ENCODE measurements around the gene CD79B. TPM values are rescaled to one million over a fixed set of nuclear protein-coding genes. Genes with fewer than 3 reads are reported as not detected.
"Not testable (repeated sequence)": the region's sequence is repeated elsewhere in the genome, so short reads cannot be mapped to it uniquely, and the experiment has no call there.

CD79B gene
- polyA plus RNA-seq, 1 donor from 2014 or later: 1,452 TPM

- H3K27ac Mint-ChIP-seq: no peak overlapping the region
- peaks cover 1% of the 10 kb centered on the region for H3K36me3 Mint-ChIP-seq
- peaks cover 23 to 41% (median 37%) of the 10 kb centered on the region in 3 donors for H3K4me1 Mint-ChIP-seq
Observed at GRCh38 chr17:63917646-63918045, 14.5 kb downstream of the CD79B start.

GRCh38 chr17:63917206-63917605, 14.9 kb downstream of the CD79B start:
- H3K36me3 Mint-ChIP-seq, H3K4me3 Mint-ChIP-seq, H3K27ac Mint-ChIP-seq, H3K9me3 Mint-ChIP-seq, H3K27me3 Mint-ChIP-seq: not testable (repeated sequence)
- peaks cover 19 to 38% (median 34%) of the 10 kb centered on the region in 3 donors for H3K4me1 Mint-ChIP-seq

More at GRCh38 chr17:63917646-63918045, 14.5 kb downstream of the CD79B start:
- Mint-ChIP-seq H3K9me3 (no peaks in the 10 kb centered on the region), H3K27me3 (peaks cover 6% of the 10 kb centered on the region), H3K4me3 (no peak overlapping the region)

GRCh38 chr17:63916566-63917185, 15.5 kb downstream of the CD79B start:
- Mint-ChIP-seq H3K27me3 (peaks cover 6% of the 10 kb centered on the region), H3K4me1 (peaks cover 16 to 39% (median 31%) of the 10 kb centered on the region in 3 donors), H3K36me3 (peaks cover 1% of the 10 kb centered on the region), H3K4me3 (no peak overlapping the region), H3K27ac (no peak overlapping the region), H3K9me3 (no peaks in the 10 kb centered on the region)

- Mint-ChIP-seq H3K4me1 (peaks cover 16 to 37% (median 26%) of the 10 kb centered on the region in 3 donors), H3K4me3 (peak overlapping the region in 3 of 4 donors; percentile 8 to 65 (median 58)), H3K27ac (peak overlapping the region; percentile 1 to 59 (median 21))
- not testable (repeated sequence) for H3K9me3 Mint-ChIP-seq, H3K27me3 Mint-ChIP-seq, H3K36me3 Mint-ChIP-seq
Observed at GRCh38 chr17:63915753-63916152, 16.4 kb downstream of the CD79B start.

- Mint-ChIP-seq H3K4me3 (no peak overlapping the region), H3K9me3 (no peaks in the 10 kb centered on the region), H3K27me3 (peaks cover 8% of the 10 kb centered on the region), H3K36me3 (peaks cover 1% of the 10 kb centered on the region), H3K27ac (no peak overlapping the region), H3K4me1 (peaks cover 16 to 29% (median 18%) of the 10 kb centered on the region in 3 donors)
Observed at GRCh38 chr17:63914471-63914870, 17.7 kb downstream of the CD79B start.

GRCh38 chr17:63911657-63912100, 20.5 kb downstream of the CD79B start:
- Mint-ChIP-seq H3K27ac (no peak overlapping the region), H3K36me3 (no peaks in the 10 kb centered on the region), H3K27me3 (peaks cover 7% of the 10 kb centered on the region), H3K9me3 (no peaks in the 10 kb centered on the region), H3K4me1 (peaks cover 10 to 22% (median 13%) of the 10 kb centered on the region in 3 donors), H3K4me3 (no peak overlapping the region)

- H3K27ac Mint-ChIP-seq: peak within 1 kb of the TSS in 1 of 3 donors; percentile 93
- no peak within 1 kb of the TSS for H3K4me3 Mint-ChIP-seq
- H3K9me3 Mint-ChIP-seq: no peaks in the 10 kb centered on the region
- H3K27me3 Mint-ChIP-seq: peaks cover 4% of the 10 kb centered on the region
- H3K4me1 Mint-ChIP-seq: peaks cover 7 to 17% (median 10%) of the 10 kb centered on the region in 3 donors
- H3K36me3 Mint-ChIP-seq: no peaks in the 10 kb centered on the region
Observed at GRCh38 chr17:63911041-63911635, 21.0 kb downstream of the CD79B start, which contains the start of gene CSHL1. Gene CSHL1, minus strand, starts transcription at chr17:63911258. Its CDS starts 62 bp downstream, at chr17:63911196.

GRCh38 chr17:63910096-63910495, 22.0 kb downstream of the CD79B start:
- Mint-ChIP-seq H3K36me3 (no peaks in the 10 kb centered on the region), H3K4me3 (no peak overlapping the region), H3K9me3 (no peaks in the 10 kb centered on the region)

GRCh38 chr17:63909586-63909985, 22.5 kb downstream of the CD79B start:
- H3K27me3 Mint-ChIP-seq, H3K9me3 Mint-ChIP-seq, H3K36me3 Mint-ChIP-seq, H3K4me3 Mint-ChIP-seq, H3K4me1 Mint-ChIP-seq: not testable (repeated sequence)
- peak overlapping the region in 1 of 3 donors; percentile 38 for H3K27ac Mint-ChIP-seq

More at GRCh38 chr17:63910096-63910495, 22.0 kb downstream of the CD79B start:
- H3K27ac Mint-ChIP-seq: peak overlapping the region in 1 of 3 donors; percentile 93
- H3K4me1 Mint-ChIP-seq: peaks cover 0 to 9% (median 3%) of the 10 kb centered on the region in 3 donors
- peaks cover 3% of the 10 kb centered on the region for H3K27me3 Mint-ChIP-seq

GRCh38 chr17:63907161-63907778, 24.9 kb downstream of the CD79B start:
- H3K4me3 Mint-ChIP-seq, H3K27ac Mint-ChIP-seq, H3K9me3 Mint-ChIP-seq, H3K36me3 Mint-ChIP-seq, H3K4me1 Mint-ChIP-seq, H3K27me3 Mint-ChIP-seq: not testable (repeated sequence)

GRCh38 chr17:63904796-63905195, 27.3 kb downstream of the CD79B start:
- not testable (repeated sequence) for H3K4me3 Mint-ChIP-seq, H3K36me3 Mint-ChIP-seq, H3K4me1 Mint-ChIP-seq, H3K27me3 Mint-ChIP-seq, H3K27ac Mint-ChIP-seq, H3K9me3 Mint-ChIP-seq

- H3K4me1 Mint-ChIP-seq, H3K9me3 Mint-ChIP-seq, H3K27me3 Mint-ChIP-seq, H3K36me3 Mint-ChIP-seq, H3K4me3 Mint-ChIP-seq: not testable (repeated sequence)
- peak overlapping the region in 1 of 3 donors; percentile 78 for H3K27ac Mint-ChIP-seq
Observed at GRCh38 chr17:63903787-63904201, 28.3 kb downstream of the CD79B start.

- not testable (repeated sequence) for H3K9me3 Mint-ChIP-seq, H3K4me1 Mint-ChIP-seq, H3K27me3 Mint-ChIP-seq, H3K4me3 Mint-ChIP-seq, H3K36me3 Mint-ChIP-seq
- H3K27ac Mint-ChIP-seq: peak overlapping the region in 1 of 3 donors; percentile 22
Observed at GRCh38 chr17:63901971-63902370, 30.2 kb downstream of the CD79B start.

GRCh38 chr17:63898899-63899798, 33.0 kb downstream of the CD79B start:
- not testable (repeated sequence) for H3K27me3 Mint-ChIP-seq, H3K4me3 Mint-ChIP-seq, H3K27ac Mint-ChIP-seq, H3K9me3 Mint-ChIP-seq, H3K4me1 Mint-ChIP-seq, H3K36me3 Mint-ChIP-seq
